ENCODE data around the gene EXOC8.

Gene EXOC8

GRCh38 chr1:231337043-231337471 lies 595 bp downstream of the EXOC8 start:
- Histone ChIP-seq H2AFZ (peak overlapping the region; percentile 83), H3K4me1 (peaks cover 12% of the 10 kb centered on the region), H3K36me3 (ENCODE audit: control insufficient read depth, insufficient read depth, low read length) (no peaks in the 10 kb centered on the region), H3K9ac (no peak overlapping the region), H3K9me3 (ENCODE audit: control insufficient read depth, low read length) (no peaks in the 10 kb centered on the region), H3K27me3 (ENCODE audit: control insufficient read depth, insufficient read depth, low read length) (no peaks in the 10 kb centered on the region), H3K4me2 (ENCODE audit: low read length) (peak overlapping the region; percentile 68), H3K79me2 (peaks cover 29% of the 10 kb centered on the region), H3K4me3 (ENCODE audit: low read depth, low read length) (peak overlapping the region; percentile 99), H3K27ac (peak overlapping the region; percentile 86)
- TF ChIP-seq CTCF (IDR thresholded peaks at IDR 0.05): no peak

- TF ChIP-seq CTCF (IDR thresholded peaks at IDR 0.05): no peak
- Histone ChIP-seq H3K79me2 (peaks cover 29% of the 10 kb centered on the region), H3K27ac (no peak overlapping the region), H3K4me2 (ENCODE audit: low read length) (peak overlapping the region; percentile 68), H3K4me1 (peaks cover 12% of the 10 kb centered on the region), H2AFZ (no peak overlapping the region), H3K27me3 (ENCODE audit: control insufficient read depth, insufficient read depth, low read length) (no peaks in the 10 kb centered on the region), H3K4me3 (ENCODE audit: low read depth, low read length) (peak overlapping the region; percentile 99), H3K9me3 (ENCODE audit: control insufficient read depth, low read length) (no peaks in the 10 kb centered on the region), H3K9ac (no peak overlapping the region), H3K36me3 (ENCODE audit: control insufficient read depth, insufficient read depth, low read length) (no peaks in the 10 kb centered on the region)
Observed at GRCh38 chr1:231335663-231336602, 1.7 kb downstream of the EXOC8 start.

GRCh38 chr1:231334952-231335351 lies 2.7 kb downstream of the EXOC8 start:
- H3K4me3 ChIP-seq (ENCODE audit: low read depth, low read length): peak overlapping the region; percentile 7
- no peak for TF ChIP-seq CTCF (IDR thresholded peaks at IDR 0.05)
- no peaks in the 10 kb centered on the region for H3K9me3 ChIP-seq (ENCODE audit: control insufficient read depth, low read length)
- H3K27me3 ChIP-seq (ENCODE audit: control insufficient read depth, insufficient read depth, low read length): no peaks in the 10 kb centered on the region
- no peak overlapping the region for H3K27ac ChIP-seq
- H3K36me3 ChIP-seq (ENCODE audit: control insufficient read depth, insufficient read depth, low read length): no peaks in the 10 kb centered on the region
- no peak overlapping the region for H3K9ac ChIP-seq
- H3K4me1 ChIP-seq: peaks cover 12% of the 10 kb centered on the region
- peaks cover 29% of the 10 kb centered on the region for H3K79me2 ChIP-seq
- H3K4me2 ChIP-seq (ENCODE audit: low read length): peak overlapping the region; percentile 46
- no peak overlapping the region for H2AFZ ChIP-seq

GRCh38 chr1:231334079-231334666 lies 3.5 kb downstream of the EXOC8 start:
- Histone ChIP-seq H3K4me2 (ENCODE audit: low read length) (peak overlapping the region; percentile 46), H3K9ac (no peak overlapping the region), H3K4me3 (ENCODE audit: low read depth, low read length) (no peak overlapping the region), H3K36me3 (ENCODE audit: control insufficient read depth, insufficient read depth, low read length) (no peaks in the 10 kb centered on the region), H3K27me3 (ENCODE audit: control insufficient read depth, insufficient read depth, low read length) (no peaks in the 10 kb centered on the region), H3K4me1 (peaks cover 11% of the 10 kb centered on the region), H3K9me3 (ENCODE audit: control insufficient read depth, low read length) (no peaks in the 10 kb centered on the region), H2AFZ (no peak overlapping the region), H3K27ac (no peak overlapping the region), H3K79me2 (peaks cover 24% of the 10 kb centered on the region)
- no peak for TF ChIP-seq CTCF (IDR thresholded peaks at IDR 0.05)

Data from parathyroid adenoma (tissue), 2 donors.